A673 (cell line): ENCODE data around the gene USP35.

Source experiments
- CTCF ChIP-seq: fragments of 300-800, 200-600 bp; sonication (generic); conservative IDR thresholded peaks from 2 replicates; pipeline ENCODE4 v1.5.1; 2017; ENCODE audit warnings: low read depth, mild to moderate bottlenecking, antibody characterized with exemption, low read length, moderate library complexity, mixed read lengths
- EZH2 ChIP-seq: fragments of 200-600 bp; sonication (generic); IDR thresholded peaks from 2 replicates; pipeline ENCODE4 v1.6.1; 2017; ENCODE audit warnings: borderline replicate concordance, low read depth, mild to moderate bottlenecking, mixed read lengths, antibody characterized with exemption, low read length; ENCODE audit not compliant: poor library complexity, severe bottlenecking

GRCh38 chr11:78248903-78249302, 60.2 kb downstream of the USP35 start:
- no peak for TF ChIP-seq EZH2
- no peak for TF ChIP-seq CTCF
